ENCODE data around the gene GAN. TPM values are rescaled to one million over a fixed set of nuclear protein-coding genes. Genes with fewer than 3 reads are reported as not detected.
A peak's percentile ranks its signal among the peaks of the same experiment; 100 is the strongest.

Gene GAN
- total RNA-seq, 1 donor from 2014 or later: 2.6 TPM

GRCh38 chr16:81316176-81316496 is 1.4 kb downstream of the GAN start:
- TF ChIP-seq, protein P1, sequence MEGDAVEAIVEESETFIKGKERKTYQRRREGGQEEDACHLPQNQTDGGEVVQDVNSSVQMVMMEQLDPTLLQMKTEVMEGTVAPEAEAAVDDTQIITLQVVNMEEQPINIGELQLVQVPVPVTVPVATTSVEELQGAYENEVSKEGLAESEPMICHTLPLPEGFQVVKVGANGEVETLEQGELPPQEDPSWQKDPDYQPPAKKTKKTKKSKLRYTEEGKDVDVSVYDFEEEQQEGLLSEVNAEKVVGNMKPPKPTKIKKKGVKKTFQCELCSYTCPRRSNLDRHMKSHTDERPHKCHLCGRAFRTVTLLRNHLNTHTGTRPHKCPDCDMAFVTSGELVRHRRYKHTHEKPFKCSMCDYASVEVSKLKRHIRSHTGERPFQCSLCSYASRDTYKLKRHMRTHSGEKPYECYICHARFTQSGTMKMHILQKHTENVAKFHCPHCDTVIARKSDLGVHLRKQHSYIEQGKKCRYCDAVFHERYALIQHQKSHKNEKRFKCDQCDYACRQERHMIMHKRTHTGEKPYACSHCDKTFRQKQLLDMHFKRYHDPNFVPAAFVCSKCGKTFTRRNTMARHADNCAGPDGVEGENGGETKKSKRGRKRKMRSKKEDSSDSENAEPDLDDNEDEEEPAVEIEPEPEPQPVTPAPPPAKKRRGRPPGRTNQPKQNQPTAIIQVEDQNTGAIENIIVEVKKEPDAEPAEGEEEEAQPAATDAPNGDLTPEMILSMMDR (IDR thresholded peaks at IDR 0.05): no peak
- H3K9me3 ChIP-seq: no peaks in the 10 kb centered on the region
- peaks cover 0 to 16% of the 10 kb centered on the region in 2 donors for H3K4me1 ChIP-seq
- no peak overlapping the region for H3K27ac ChIP-seq
- DNase-seq (ENCODE audit: low spot score in 2 of 2): no peak
- peak overlapping the region; percentile 88 to 95 for H3K4me3 ChIP-seq
- no peaks in the 10 kb centered on the region for H3K27me3 ChIP-seq
- no peaks in the 10 kb centered on the region for H3K36me3 ChIP-seq
- intact Hi-C loops (cut with DNase I): loop anchor here (10.0 kb wide), 1 partner anchor 311 kb away; the partner anchor contains the start of genes CENPN and CMC2

DNA sequence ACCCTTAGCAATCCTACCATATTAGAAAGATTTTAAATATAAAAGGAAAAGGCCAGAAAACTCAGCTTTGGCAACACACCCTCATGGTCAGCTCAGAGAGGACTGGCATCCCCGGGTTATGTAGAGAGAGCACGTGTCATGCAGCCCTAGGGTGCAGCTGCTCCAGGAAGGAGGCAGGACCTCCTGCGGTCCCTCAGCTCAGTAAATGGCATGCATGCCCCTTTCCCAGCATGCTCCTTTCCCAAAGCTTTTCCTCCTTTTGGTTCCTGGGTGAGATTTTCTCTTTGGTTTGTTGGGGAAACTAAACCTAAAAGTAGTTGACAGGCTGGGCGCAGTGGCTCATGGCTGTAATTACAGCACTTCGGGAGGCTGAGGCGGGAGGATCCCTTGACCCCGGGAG is 3.9 kb downstream of the GAN start:
- no peak for DNase-seq (ENCODE audit: low spot score in 2 of 2)
- Histone ChIP-seq H3K36me3 (no peaks in the 10 kb centered on the region), H3K27ac (no peak overlapping the region), H3K9me3 (no peaks in the 10 kb centered on the region), H3K27me3 (no peaks in the 10 kb centered on the region), H3K4me1 (peaks cover 0 to 8% of the 10 kb centered on the region in 2 donors), H3K4me3 (no peak overlapping the region)
- TF ChIP-seq, protein P1 (IDR thresholded peaks at IDR 0.05): no peak
- intact Hi-C loops (cut with DNase I): loop anchor here (10.0 kb wide), 1 partner anchor 314 kb away; the partner anchor contains the start of genes CENPN and CMC2

DNA sequence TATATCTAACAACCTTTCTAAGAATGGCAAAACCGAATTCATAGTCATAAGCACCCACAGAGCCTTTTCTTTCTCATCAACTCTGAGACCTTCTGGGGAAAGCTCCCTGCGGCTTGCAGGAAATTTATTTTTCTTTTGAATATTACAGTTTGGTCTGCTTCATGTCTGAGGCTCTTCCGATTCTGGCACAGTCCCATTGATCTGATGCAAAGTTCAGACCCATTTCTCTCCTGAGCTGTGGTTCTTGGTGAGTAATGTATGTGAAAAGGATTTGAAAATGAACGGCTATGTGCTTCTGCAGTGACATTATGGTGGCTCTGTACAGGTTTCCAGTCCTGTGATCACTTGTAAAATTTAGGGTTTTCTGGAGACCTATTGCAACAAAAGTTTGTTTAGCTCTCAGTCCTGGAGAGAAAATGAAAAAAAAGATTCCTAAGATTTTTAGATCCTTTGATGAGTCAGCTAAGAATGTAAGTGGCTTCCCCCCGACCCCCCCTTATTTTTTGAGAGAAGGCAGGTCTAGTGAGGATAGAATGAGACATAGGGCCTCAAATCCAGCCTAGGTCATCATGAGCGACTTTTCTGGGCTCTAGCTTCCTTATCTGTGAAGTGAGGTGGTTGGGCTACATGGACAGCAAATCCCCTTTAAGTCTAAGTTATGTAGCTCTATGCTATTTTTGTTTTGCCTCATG is 4.6 kb downstream of the GAN start:
- H3K36me3 ChIP-seq: no peaks in the 10 kb centered on the region
- H3K4me1 ChIP-seq: peaks cover 0 to 6% of the 10 kb centered on the region in 2 donors
- DNase-seq (ENCODE audit: low spot score in 2 of 2): no peak
- no peak overlapping the region for H3K27ac ChIP-seq
- TF ChIP-seq, protein P1 (IDR thresholded peaks at IDR 0.05): no peak
- H3K4me3 ChIP-seq: no peak overlapping the region
- intact Hi-C loops (cut with DNase I): loop anchor here (10.0 kb wide), 1 partner anchor 315 kb away; the partner anchor contains the start of genes CENPN and CMC2
- no peaks in the 10 kb centered on the region for H3K27me3 ChIP-seq
- no peaks in the 10 kb centered on the region for H3K9me3 ChIP-seq

- intact Hi-C loops (cut with DNase I): no loop called here
- H3K4me3 ChIP-seq: no peak overlapping the region
- TF ChIP-seq, protein P1 (IDR thresholded peaks at IDR 0.05): no peak
Measured at GRCh38 chr16:81321039-81321438, 6.3 kb downstream of the GAN start.

DNA sequence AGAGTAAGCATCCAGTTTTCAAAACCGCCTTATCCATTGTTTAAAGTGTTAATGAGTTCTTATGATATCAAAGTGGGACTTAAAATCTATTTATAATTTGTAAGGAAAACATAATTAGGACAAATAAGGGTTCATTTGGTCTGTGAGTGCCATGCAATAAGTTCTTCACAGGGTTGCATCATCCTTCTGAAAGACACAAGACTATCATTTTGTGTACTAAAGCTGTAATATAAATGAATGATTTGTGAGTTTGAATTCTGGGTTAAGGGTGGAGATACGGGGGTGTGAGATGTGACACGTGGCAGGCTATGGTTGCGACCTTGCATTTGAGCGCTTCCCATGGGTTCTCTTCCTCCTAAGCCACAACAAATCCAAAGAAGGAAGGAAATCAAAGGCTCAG is 6.8 kb downstream of the GAN start:
- Histone ChIP-seq H3K27me3 (no peaks in the 10 kb centered on the region), H3K27ac (no peak overlapping the region), H3K36me3 (no peaks in the 10 kb centered on the region), H3K4me1 (no peaks in the 10 kb centered on the region), H3K4me3 (no peak overlapping the region), H3K9me3 (no peaks in the 10 kb centered on the region)
- intact Hi-C loops (cut with DNase I): no loop called here
- TF ChIP-seq, protein P1 (IDR thresholded peaks at IDR 0.05): no peak
- DNase-seq (ENCODE audit: low spot score in 2 of 2): no peak

More at GRCh38 chr16:81321039-81321438, 6.3 kb downstream of the GAN start:
- Histone ChIP-seq H3K27me3 (no peaks in the 10 kb centered on the region), H3K27ac (no peak overlapping the region), H3K9me3 (no peaks in the 10 kb centered on the region), H3K36me3 (no peaks in the 10 kb centered on the region), H3K4me1 (peaks cover 0 to 3% of the 10 kb centered on the region in 2 donors)
- DNase-seq (ENCODE audit: low spot score in 2 of 2): no peak
